Cardiac septum (tissue), 1 donor: ENCODE measurements around the gene DTWD2. TPM values are rescaled to one million over a fixed set of nuclear protein-coding genes. Genes with fewer than 3 reads are reported as not detected.
"Not testable (repeated sequence)": the region's sequence is repeated elsewhere in the genome, so short reads cannot be mapped to it uniquely, and the experiment has no call there.

Source experiments
- DNase-seq: peaks from one replicate; pipeline ENCODE4 v3.0.0-alpha.2; 2020; ENCODE audit warnings: low spot score
- intact Hi-C: fragments of 100-400 bp; cut with DNase I; formaldehyde crosslinking; loops from one replicate; pipeline ENCODE4 v1.14.0; 2022
- total RNA-seq: library from RNA; stranded (reverse); fragmentation: NEBNext Ultra II Directional; extraction: Animal tissue kit (Norgen Biotek cat#: 25700); gene quantifications from one replicate; pipeline ENCODE4 v1.2.1, GENCODE V29; 2021
- donor health status: DM: no; HTN: no; CAD: no.

DTWD2 gene
- total RNA-seq, 1 donor from 2014 or later: 10.1 TPM

GRCh38 chr5:118891252-118891651 is 97.1 kb downstream of the DTWD2 start:
- intact Hi-C loops: no loop called here
- no peak for DNase-seq

DNA sequence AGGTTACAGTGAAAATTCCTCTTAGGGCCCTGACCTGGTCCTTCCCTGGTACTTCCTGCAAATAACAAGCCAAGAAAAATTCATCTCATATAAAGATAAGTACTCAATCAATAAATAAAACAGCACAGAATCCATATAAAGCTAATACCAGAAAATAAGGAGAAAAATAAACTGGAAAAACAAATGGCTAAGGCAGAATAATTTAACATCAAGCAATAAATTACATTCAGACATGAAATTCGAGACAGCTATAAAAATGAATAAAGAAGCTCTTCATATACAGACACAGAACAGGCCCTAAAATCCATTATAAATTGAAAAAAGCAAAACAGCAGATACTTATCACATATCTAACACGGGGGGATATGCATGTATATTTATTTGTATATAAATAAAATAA is 99.2 kb downstream of the DTWD2 start:
- intact Hi-C loops: no loop called here
- DNase-seq: no peak

GRCh38 chr5:118888556-118888955 is 99.8 kb downstream of the DTWD2 start:
- intact Hi-C loops: no loop called here
- no peak for DNase-seq

DNA sequence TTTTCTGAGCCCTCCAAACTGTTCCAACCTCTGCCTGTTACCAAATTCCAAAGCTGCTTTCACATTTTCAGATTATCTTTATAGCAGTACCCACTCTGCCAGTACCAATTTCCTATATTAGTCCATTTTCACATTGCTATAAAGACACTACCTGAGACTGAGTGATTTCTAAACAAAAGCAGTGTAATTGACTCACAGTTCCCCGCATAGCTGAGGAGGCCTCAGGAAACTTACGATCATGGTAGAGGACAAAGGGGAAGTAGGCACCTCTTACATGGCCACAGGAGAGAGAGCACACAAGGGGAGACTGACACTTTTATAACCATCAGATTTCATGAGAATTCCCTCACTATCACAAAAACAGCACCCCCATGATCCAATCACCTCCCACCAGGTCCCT is 105.0 kb downstream of the DTWD2 start:
- DNase-seq: no peak
- intact Hi-C loops: no loop called here

GRCh38 chr5:118882666-118883065 is 105.7 kb downstream of the DTWD2 start:
- no peak for DNase-seq
- intact Hi-C loops: no loop called here

DNA sequence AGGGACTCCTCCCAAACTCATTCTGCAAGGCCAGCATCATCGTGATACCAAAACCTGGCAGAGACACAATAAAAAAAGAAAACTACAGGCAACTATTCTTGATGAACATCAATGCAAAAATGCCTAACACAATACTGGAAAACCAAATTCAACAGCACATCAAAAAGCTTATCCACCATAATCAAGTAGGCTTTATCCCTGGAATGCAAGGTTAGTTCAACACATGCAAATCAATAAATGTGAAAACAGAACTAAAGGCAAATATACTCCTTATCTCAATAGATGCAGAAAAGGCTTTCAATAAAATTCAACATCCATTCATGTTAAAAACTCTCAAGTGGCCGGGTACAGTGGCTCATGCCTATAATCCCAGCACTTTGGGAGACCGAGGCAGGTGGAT is 111.5 kb downstream of the DTWD2 start:
- DNase-seq, intact Hi-C loops: not testable (repeated sequence)

- intact Hi-C loops: no loop called here
- DNase-seq: no peak
Measured at GRCh38 chr5:118875131-118875530, 113.2 kb downstream of the DTWD2 start.

GRCh38 chr5:118873417-118873816 is 114.9 kb downstream of the DTWD2 start:
- intact Hi-C loops: no loop called here
- no peak for DNase-seq

DNA sequence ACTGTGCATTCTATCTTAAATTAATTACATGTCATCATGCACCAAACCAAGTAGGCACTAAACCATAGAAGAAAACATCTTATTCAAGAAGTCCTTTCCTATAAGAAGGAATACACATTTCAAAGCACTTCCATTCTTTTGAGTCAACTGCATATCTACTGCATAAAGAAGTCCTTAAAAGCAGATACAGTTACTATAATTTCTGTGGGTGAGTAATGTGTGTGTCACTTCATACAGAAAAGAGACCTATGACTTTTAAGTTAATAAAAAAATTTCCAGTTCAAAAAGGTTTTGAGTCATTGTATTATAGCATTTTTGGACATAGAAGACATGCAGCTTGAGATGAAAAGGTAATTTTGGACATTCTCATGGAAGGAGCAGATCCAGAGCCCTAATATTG is 125.0 kb downstream of the DTWD2 start:
- no peak for DNase-seq

DNA sequence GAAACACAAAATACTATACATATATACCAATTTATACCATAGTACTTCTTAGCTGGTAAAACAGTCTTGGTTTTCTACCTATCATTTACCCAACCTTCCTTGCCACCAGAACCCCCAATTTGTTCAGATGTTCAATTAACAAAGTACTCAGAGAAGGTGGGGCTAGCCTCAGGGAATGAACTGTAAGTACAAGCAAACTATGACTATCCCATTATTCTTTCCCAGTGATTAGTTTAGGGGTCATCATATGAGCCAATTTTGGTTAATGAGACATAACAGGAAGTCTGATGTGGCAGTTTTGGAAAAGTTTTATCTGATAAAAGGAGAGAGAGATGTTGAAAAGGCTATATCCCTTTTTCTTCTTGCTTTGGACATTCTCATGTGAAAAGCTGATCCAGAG is 125.8 kb downstream of the DTWD2 start:
- intact Hi-C loops: no loop called here
- no peak for DNase-seq

More for the DNA sequence above, 125.0 kb downstream of the DTWD2 start:
- intact Hi-C loops: no loop called here

- intact Hi-C loops: no loop called here
- no peak for DNase-seq
Measured at GRCh38 chr5:118857700-118858099, 130.6 kb downstream of the DTWD2 start.

- DNase-seq: no peak
- intact Hi-C loops: no loop called here
Measured at GRCh38 chr5:118854819-118855218, 133.5 kb downstream of the DTWD2 start.

GRCh38 chr5:118851785-118852184 is 136.6 kb downstream of the DTWD2 start:
- intact Hi-C loops, DNase-seq: not testable (repeated sequence)

GRCh38 chr5:118849507-118849906 is 138.8 kb downstream of the DTWD2 start:
- DNase-seq, intact Hi-C loops: not testable (repeated sequence)

GRCh38 chr5:118844351-118844750 is 144.0 kb downstream of the DTWD2 start:
- intact Hi-C loops: no loop called here

DNA sequence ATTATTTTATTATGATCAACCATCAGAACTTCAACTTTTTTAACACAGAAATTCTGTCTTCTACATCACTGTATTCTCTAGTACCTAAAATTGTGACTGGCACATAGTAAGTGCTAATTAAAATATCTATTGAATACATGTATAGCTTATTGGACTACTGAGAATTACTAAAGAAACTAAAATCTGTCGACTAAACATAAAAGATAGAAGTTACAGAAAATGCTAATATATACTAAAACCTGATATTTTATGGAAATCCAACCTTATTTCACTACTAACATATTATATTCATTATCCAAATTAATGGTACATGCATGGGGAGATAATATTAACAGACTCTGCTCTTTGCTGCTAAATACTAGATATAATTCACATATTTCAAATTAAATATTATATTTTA is 153.6 kb downstream of the DTWD2 start:
- intact Hi-C loops: no loop called here

More at GRCh38 chr5:118844351-118844750, 144.0 kb downstream of the DTWD2 start:
- no peak for DNase-seq

DNA sequence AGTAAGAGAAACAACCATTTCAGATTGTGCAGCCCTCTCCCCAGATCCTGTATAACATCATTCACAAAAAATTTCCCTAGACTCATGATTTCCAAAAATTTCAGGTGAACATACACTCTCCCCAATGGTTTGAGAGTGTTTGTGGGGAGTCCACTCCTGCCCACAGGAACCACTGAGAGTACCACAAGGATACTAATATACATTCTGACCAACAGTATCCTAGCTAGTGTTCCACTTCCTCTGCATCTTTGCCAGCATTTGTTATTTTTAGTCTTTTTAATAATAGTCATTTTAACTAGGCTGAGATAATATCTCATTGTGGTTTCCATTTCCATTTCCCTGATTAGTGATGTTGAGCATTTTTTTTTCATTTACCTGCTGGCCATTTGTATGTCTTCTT is 155.4 kb downstream of the DTWD2 start:
- DNase-seq: no peak
- intact Hi-C loops: no loop called here

More for the DNA sequence above, 153.6 kb downstream of the DTWD2 start:
- no peak for DNase-seq

GRCh38 chr5:118825226-118825625 is 163.1 kb downstream of the DTWD2 start:
- intact Hi-C loops: no loop called here
- DNase-seq: no peak

GRCh38 chr5:118818604-118819003 is 169.7 kb downstream of the DTWD2 start:
- intact Hi-C loops: no loop called here
- DNase-seq: no peak

GRCh38 chr5:118808441-118808840 is 179.9 kb downstream of the DTWD2 start:
- no peak for DNase-seq
- intact Hi-C loops: no loop called here

GRCh38 chr5:118806571-118806970 is 181.8 kb downstream of the DTWD2 start:
- intact Hi-C loops: no loop called here
- no peak for DNase-seq

- DNase-seq: no peak
- intact Hi-C loops: no loop called here
Measured at GRCh38 chr5:118802335-118802734, 186.0 kb downstream of the DTWD2 start.
